ENCODE data around the gene MYO6. TPM values are rescaled to one million over a fixed set of nuclear protein-coding genes. Genes with fewer than 3 reads are reported as not detected.
A peak's percentile ranks its signal among the peaks of the same experiment; 100 is the strongest.

Gene MYO6
- polyA plus RNA-seq, 10 donors = 5.9 to 10.4 (median 8.0) TPM

DNA sequence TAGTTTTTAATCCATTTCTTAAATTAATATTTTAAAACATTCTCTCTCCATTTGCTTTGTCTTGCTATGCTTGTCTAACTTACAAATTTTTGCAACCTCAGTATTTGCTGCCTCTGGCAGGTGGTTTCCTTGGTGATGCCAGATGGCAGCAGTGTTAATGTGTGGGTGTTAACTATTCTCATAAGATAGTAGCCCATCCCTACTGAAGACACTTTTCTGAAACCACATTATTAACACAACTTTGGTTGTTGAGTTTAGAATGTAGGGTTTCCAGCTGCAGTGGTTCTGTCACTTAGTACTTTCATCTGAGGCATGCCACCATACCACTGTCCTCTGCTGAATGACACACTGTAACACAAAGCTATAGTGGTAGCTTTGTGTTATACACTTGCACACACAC lies 75.1 kb downstream of the MYO6 start:
- DNase-seq = no peak

DNA sequence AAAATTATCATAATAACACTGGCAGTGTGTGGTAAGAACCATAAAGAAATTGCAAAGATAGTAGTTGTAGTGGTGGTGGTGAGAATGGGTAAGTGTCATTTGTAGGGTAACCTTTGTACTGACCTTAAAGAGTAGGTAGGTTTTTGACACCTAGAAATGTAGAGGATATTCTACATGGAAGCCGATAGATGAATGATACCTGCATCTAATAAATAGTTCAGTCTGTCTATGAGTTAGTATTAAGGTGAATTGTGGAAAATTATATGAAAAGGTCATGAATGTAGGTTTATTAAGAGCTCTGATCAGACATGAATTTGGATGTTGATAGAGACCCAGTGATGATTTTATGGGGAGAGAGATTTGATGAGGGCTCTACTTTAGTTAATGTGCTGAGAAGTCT lies 78.1 kb downstream of the MYO6 start:
- DNase-seq = no peak

DNA sequence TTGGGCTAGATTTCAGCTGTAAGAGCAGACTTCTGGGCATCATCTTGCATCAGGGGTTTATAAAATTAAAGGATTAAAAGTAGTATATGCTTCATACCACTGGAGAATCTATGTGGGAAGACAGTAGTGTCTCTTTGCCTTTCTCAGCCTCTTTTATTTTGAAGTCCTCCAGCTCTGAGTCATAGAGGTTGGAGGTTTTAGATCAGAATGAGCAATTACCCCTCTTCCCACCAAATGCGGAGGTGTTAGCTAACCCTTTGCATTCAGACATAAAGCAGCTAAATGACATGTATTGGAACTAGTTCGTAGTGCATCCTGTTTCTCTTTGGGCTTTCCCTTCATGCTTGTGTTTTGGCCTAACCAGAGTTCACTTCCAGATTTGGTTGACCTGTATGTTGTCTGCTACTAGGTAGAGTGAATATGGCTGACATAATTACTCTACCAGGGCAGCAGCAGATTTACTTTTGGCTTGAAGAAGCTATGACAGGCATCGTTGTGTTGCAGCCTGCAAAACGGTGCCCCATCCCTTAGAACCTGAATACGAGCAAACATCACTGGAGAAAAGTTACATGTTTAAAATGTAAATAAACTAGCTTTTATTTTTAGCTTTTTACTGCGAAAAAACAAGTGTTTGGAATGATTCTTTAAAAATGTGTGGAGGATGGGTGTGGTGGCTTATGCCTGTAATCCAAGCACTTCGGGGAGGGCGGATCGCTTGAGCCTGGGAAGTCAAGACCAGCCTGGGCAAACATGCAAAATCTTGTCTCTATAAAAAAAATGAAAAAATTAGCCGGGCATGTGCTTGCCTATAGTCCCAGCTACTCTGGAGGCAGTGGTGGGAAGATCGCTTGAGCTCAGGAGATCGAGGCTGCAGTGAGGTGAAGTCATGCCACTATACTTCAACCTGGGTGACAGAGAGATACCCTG lies 82.2 kb downstream of the MYO6 start:
- peak in 1 of 3 donors; percentile 10 for DNase-seq

DNA sequence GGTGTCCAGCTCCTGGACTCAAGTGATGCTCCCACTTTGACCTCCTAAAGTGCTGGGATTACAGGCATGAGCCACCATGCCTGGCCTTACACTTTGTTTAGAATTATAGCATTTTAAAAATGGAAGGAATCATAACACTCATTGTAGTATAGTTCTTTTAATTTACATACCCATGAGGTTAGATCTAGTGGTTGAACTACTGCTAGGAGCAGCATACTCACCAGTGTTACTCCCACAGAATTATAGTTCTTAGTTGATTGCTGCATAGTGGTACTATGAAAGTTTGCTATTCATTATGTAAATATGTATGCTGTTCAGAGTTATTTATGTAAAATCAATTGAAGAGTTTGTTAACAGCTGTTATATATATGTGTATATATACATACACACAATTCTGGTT lies 85.4 kb downstream of the MYO6 start:
- no peak for DNase-seq

DNA sequence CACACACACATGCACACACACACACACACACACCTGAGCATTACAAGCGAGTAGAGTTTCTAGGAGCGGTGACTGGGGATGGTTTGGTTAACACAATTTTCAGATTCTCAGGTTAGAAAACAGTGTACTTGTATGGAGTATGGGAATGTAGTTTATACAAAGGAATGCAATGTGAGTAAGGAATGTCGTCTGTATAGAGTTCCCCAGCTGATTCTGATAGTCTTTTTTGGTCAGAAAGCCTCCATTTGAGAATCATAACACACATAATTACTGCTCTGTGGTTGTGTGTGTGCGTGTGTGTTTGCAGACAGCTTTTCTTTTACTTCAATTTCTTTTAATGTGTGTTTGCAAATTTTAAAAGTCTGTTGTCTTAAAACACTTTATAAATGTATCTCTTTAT lies 93.2 kb downstream of the MYO6 start:
- DNase-seq = no peak

DNA sequence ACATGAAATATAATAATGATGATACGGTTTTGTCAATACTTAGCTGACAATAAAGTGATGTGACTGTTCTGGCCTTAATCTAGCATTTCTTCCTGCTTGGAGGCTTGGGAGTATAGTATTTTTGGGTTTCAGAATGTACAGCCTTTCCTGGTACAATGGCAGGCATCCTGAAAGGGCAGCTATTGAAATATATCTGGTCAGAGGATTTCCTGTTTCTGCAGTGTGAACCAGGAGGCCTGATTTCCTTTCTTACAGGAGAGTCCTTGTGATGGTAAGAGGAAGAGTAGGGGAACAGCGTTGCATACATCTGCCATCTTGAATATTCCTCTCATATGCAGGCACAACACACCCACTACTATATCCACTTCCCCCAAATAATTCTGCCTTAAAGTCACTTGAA lies 93.7 kb downstream of the MYO6 start:
- no peak for DNase-seq

DNA sequence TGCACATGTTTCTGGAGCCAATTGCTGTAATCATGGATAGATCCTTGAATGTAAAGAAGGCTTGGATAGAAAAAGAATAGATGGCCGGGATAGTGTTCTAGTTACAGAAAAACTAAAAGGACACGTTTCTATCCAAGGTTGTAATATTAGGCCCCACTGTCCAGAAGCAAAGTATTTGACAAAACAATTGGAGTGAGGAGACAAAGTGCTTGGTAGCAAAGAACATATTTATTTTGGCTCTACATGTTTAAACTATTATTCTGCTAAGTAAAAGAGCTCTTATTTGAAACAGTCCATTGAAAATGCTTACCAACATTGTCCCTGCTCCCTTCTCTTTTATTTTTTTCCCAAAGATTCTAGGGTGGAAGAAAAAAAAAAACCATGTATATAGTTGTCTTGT lies 94.4 kb downstream of the MYO6 start:
- DNase-seq = no peak

DNA sequence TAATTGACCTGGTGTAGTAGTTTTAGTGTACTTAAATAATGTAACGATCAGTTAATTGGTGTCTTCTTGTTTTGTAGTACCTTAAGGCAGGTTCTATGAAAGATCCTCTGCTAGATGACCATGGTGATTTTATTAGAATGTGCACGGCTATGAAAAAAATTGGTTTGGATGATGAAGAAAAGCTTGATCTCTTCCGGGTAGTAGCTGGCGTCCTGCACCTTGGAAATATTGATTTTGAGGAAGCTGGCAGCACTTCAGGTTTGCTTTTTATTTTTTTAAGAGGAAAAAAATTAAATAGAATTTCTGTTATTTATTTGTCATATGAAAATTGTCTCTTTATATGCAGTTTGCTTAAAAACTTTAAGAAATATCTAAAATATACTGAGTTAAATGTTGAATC lies 99.2 kb downstream of the MYO6 start:
- DNase-seq = no peak

DNA sequence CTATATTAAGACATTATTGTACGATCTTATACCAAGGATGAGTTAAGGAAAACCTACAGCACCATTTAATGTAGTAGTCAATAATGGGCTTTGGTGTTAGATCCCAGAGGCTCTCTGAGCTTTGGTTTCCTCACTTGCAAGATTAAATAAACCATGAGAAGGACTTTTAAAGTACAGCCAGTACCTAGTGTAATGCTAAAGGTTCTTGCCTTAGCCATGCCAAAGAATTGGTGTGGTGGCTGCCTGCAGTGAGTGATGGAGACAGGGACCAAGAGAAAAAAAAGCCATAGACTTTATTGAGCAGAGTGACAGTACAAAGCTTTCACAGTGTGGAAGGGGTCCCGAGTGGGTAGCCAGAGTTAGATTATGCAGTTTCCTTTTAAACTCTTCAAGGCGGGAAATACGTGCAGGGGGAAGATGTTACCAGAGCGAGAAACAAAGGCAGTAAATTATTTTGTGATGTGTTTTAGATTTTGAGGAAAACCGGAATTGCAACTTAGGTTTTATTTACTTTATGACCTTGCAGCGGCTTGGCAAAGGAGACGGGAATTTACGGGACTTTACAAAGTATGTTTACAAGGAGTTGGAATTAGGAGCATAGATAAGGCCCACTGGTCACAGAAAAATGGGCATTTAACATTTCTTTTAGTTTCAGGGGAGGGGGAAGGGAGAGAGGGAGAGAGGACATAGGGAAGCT lies 100.4 kb downstream of the MYO6 start:
- DNase-seq = no peak

DNA sequence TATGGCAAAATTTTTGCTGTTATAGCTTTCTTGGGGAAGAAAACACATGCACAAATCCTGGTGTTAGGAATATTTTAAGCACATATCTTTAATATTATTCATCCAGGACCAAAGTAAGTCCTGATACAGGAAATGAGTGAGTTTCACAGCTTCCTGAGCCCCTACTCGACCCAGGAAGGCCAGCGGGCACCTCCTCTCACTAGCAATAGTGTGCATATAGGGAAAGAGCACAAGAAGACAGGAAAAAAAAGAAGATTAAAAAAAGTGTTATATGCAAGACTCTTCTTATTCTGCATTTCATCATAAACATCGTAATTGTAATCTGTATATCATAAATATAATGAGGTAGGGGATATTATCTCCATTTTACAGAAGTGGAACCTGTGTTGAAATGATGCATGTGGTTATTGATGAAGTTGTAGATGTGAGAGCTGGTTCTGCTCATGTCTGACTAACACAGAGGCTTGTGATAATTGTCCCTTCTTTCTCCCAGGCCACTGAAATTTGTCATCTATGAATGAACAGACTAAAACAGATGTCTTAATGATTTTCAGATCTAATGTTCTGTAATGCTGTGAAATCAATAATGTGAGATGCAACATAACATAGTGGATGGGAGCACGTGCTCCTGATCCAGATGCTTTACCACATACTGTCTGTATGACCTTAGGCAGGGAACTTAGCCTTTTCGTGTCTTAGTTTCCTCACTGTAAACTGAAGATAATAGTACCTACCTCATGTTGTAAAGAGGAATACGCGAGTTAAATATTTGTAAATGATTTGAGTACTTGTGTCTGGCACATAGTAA lies 101.2 kb downstream of the MYO6 start:
- no peak for DNase-seq

DNA sequence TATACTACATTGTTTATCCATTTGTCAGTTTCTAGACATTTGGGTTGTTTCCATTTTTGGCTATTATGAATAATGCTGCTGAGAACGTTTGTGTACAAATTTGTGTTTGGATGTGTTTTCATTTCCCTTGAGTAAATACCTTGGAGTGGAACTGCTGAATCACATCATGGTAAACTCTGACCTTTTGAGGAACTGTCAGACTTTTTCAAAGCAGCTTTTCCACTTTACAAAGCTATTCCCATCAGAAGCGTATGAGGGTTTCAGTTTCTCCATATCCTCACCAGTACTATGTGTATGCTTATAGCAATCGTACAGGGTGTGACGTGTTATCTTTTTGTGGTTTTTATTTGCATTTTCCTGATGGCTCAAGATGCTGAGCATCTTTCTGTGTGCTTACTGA lies 103.7 kb downstream of the MYO6 start:
- DNase-seq = no peak

DNA sequence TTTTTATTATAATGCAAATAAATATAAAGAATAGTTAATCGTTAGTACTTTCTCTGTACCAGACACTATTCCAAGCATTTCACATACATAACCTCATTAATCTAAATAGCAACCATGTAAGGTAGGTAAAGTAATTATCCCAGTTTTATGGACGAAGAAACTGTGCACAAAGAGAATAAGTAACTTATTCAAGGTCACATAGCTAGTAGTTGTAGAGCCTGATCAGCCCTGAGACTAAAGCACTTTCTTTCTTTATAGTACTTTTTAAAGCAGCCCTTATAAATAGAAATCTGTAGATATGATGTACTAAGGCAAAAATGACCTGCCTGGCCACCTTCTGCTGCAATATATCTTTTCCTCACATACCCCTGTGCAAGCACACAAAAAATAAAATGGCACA lies 104.8 kb downstream of the MYO6 start:
- DNase-seq = no peak

DNA sequence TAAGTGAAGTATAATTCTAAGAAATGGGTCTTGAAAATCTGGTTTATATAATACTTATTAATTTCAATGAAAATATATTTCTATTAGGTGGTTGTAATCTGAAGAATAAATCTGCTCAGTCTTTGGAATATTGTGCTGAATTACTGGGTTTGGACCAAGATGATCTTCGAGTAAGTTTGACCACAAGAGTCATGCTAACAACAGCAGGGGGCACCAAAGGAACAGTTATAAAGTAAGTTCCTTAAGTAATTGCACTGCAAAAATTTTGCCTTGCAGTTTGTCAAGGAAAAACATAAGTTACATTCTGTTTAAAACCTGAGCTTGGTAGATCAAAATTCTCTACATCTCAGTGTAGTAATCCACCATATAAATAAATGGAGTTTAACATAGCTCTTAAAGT lies 106.0 kb downstream of the MYO6 start:
- DNase-seq = peak; percentile 53 to 69 (median 65)

DNA sequence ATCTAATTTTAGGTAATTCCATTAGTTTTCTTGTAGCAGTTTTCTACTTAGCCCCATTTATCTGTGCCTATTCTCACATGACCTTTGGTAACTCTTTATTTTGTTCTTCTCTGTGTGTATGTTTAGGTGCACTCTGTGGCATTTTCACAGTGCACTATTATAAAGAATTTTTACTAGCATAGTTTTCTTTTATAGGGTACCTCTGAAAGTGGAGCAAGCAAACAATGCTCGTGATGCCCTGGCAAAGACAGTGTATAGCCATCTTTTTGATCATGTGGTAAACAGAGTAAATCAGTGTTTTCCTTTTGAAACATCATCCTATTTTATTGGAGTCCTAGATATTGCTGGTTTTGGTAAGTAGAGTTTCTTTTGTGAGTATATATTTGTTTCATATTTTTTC lies 107.9 kb downstream of the MYO6 start:
- no peak for DNase-seq

DNA sequence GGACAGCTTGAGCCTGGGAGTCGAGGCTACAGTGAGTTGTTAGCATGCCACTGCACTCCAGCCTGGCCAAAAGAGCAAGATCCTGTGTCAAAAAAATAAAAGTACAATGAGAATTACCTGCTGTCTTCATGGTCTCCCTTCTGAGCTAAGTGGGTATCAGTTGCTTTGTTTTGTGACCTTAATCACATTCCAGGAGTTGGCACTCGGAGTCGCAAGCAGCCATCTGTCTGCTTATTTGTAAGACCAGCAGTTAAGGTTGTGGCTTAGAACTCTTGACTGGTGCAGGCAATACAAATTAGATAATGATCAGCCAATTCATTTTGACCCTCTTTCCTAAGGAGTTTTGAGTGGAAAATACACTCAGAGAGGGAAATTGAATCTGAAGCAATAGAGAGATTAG lies 114.0 kb downstream of the MYO6 start:
- no peak for DNase-seq

DNA sequence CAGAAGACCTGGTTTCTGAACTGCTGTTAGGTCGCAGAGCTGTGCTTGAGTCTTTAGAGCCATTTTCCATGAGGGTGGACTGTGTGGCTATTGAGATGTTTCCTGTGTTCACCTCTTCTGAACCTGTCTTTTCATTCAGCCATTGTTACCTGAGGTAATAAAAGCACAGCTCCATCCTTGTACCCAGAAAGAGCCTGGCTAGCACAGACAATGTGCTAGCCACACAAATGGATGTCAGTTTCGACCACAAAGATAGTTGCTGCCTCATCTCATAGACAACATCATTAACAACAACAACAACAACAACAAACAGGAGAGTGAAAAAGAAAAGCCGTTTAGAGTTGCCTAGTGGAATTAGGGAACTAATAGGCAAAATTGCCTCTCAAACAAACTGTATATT lies 114.7 kb downstream of the MYO6 start:
- DNase-seq = no peak

DNA sequence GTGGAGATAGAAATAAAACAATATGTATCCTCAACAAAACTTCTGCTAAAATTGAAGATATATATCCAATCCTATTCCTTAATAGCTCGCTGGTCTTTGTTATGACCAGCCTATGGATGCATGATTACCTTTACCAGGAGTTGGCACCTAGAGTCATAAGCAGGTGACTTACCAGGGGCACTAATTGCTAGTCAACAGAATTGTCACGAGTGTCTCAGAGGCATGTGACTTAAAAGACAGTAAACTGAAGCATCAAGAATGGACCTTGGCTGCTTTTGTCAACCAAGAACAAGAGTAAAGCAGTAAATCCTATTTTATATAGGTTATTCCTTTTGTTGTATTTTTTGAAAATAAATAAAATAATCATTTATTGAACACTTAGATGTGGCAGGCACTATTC lies 115.4 kb downstream of the MYO6 start:
- DNase-seq = no peak

DNA sequence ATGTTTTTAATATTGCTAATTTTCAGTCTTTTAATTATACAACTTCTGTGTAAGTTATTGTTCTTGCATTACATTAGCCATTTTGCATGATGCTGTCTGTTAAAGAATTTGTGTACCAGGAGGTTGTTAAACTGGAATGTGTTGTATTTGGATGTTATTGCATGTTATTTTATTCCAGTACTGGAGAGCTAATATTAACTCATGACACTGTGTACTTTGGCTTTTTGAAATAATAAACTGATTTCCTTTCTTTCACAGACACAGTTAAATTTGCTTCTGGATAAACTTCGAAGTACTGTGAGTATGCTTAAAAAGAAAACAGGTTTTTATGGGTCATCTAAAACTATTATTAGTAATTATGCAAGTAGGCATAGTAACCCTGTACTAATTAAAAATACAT lies 121.3 kb downstream of the MYO6 start:
- DNase-seq = no peak

DNA sequence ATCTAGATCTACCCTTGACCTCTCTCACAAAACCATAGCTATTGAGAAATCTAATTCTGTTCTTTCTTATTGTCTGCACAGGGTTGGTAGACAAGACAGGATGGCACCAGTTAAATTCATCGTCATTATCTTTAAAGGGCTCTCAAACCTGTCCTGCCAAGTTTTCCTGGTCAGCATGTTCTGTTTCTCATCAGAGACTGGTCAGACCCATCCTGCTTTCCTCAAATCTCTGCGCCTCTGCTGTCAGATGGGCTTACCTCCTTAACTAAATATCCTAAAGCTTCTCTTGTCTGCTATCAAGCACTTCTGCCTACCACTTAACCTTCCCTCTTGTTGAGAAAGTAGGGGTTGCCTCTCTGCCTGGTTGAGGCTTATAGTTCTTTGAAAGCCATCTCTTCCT lies 125.2 kb downstream of the MYO6 start:
- DNase-seq = no peak

DNA sequence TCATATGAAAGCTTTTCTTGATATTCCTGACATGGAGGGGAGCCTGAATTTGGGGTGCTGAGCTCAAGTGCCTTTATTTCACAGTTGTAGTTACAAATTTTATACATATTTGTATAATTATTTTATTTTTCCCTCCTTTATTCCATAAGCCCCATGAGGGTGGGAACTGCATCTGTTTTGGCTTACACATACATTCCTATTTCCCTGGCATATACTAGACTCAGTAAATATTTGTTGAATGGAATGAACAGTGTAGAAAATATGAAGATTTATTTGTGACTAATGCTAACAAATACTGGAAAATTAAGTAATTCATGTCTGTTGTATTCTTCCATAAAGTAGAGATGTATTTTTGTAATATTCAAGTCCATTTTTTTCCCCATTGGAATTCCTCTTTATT lies 127.1 kb downstream of the MYO6 start:
- DNase-seq = no peak

DNA sequence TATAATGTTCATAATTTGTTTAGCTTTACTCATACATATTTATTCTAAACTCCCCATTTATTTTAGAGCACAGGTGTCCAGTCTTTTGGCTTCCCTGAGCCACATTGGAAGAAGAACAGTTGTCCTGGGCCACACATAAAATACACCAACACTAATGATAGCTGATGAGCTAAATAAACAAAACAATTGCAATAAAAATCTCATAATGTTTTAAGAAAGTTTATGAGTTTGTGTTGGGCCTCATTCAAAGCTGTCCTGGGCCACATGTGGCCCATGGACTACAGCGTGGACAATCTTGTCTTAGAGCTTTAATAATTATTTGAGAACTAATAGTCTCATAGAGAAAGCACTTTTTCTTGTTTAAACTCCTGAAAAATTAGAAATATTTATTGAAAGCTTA lies 131.3 kb downstream of the MYO6 start:
- DNase-seq = no peak

DNA sequence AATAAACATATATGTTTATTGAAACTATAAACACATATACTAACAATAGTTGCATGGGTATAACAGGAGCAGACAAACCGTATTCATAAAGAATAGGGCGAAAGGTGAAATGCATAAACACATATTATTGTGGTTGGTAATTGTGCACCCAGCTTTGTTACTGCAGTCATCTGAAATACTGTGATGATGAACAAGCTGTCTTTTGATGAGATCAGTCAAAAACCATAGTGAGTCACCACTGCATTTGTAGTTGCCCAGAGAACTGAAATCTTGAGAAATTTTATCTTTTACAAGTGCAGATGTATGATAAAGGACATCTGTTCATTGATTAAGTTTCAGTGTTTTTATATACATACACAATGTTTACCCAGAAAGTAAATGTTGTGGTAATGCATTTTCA lies 133.7 kb downstream of the MYO6 start:
- no peak for DNase-seq

DNA sequence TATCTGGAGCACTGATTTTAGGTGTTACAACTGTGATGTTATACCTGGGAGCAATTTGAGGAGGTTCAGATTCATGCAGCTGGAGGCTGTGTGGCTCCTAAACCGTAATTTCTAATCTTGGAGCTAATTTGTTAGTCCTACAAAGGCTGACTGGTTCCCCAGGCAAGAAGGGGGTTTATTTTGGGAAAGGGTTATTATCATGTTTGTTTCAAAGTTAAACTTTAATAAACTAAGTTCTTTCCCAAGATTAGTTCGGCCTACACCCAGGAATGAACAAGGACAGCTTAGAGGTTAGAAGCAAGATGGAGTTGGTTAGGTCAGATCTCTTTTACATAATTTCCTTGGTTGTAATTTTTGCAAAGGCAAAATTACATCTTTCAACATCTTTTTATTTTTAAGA lies 135.8 kb downstream of the MYO6 start:
- DNase-seq = no peak
